Eye (tissue), 1 donor: ENCODE measurements around the gene CNPY1.

Source experiments
- DNase-seq: peaks from one replicate; pipeline ENCODE4 v3.0.0-alpha.2; 2015

CNPY1 gene

GRCh38 chr7:155486783-155487508, 59.4 kb downstream of the CNPY1 start:
- DNase-seq = no peak

GRCh38 chr7:155484483-155485399, 61.6 kb downstream of the CNPY1 start:
- DNase-seq = no peak

GRCh38 chr7:155483868-155484325, 62.5 kb downstream of the CNPY1 start:
- DNase-seq = peak; percentile 66

- peak; percentile 67 for DNase-seq
Observed at GRCh38 chr7:155483245-155483644, 63.1 kb downstream of the CNPY1 start.

- DNase-seq = no peak
Observed at GRCh38 chr7:155482511-155483183, 63.7 kb downstream of the CNPY1 start.

GRCh38 chr7:155481764-155482163, 64.6 kb downstream of the CNPY1 start:
- DNase-seq = no peak

- DNase-seq = no peak
Observed at GRCh38 chr7:155477476-155477875, 68.9 kb downstream of the CNPY1 start.

- DNase-seq = peak; percentile 47
Observed at GRCh38 chr7:155471718-155472117, 74.6 kb downstream of the CNPY1 start.

- peak; percentile 26 for DNase-seq
Observed at GRCh38 chr7:155470686-155471638, 75.4 kb downstream of the CNPY1 start.

GRCh38 chr7:155470186-155470487, 76.2 kb downstream of the CNPY1 start:
- DNase-seq = no peak

GRCh38 chr7:155469311-155470185, 76.8 kb downstream of the CNPY1 start:
- peak; percentile 43 for DNase-seq

GRCh38 chr7:155468785-155469148, 77.6 kb downstream of the CNPY1 start:
- peak; percentile 61 for DNase-seq

- DNase-seq = peak; percentile 63
Observed at GRCh38 chr7:155467846-155468784, 78.2 kb downstream of the CNPY1 start.

GRCh38 chr7:155466814-155467733, 79.3 kb downstream of the CNPY1 start:
- peak; percentile 80 for DNase-seq

GRCh38 chr7:155466142-155466813, 80.1 kb downstream of the CNPY1 start:
- DNase-seq = peak; percentile 47

- peak; percentile 19 for DNase-seq
Observed at GRCh38 chr7:155465761-155466141, 80.6 kb downstream of the CNPY1 start.

GRCh38 chr7:155464948-155465739, 81.2 kb downstream of the CNPY1 start:
- DNase-seq = peak; percentile 43
